Mononuclear cell (primary cell): ENCODE measurements around the gene NWD2. TPM values are rescaled to one million over a fixed set of nuclear protein-coding genes. Genes with fewer than 3 reads are reported as not detected.

Experiments used
- H3K27me3 ChIP-seq: 2 replicates; pipeline ENCODE4 v1.6.0; 2011; ENCODE audit warnings: low read length, control low read depth; ENCODE audit not compliant: insufficient read depth
- H3K4me1 ChIP-seq: 2 replicates; pipeline ENCODE4 v1.5.1; 2011; ENCODE audit warnings: mild to moderate bottlenecking, low read length, control low read depth; ENCODE audit not compliant: insufficient read depth
- H3K4me3 ChIP-seq: 2 replicates; pipeline ENCODE4 v1.5.1; 2011; ENCODE audit warnings: mild to moderate bottlenecking, low read length, moderate library complexity
- H3K9me3 ChIP-seq: 2 replicates; pipeline ENCODE4 v1.5.1; 2011; ENCODE audit warnings: low read depth, mild to moderate bottlenecking, control low read depth, low read length
- total RNA-seq: library from RNA; depleted of rRNA; stranded (reverse); fragments of >200 nt; gene quantifications from one replicate; pipeline ENCODE4 v1.2.3, GENCODE V29; 2012

NWD2 gene
- total RNA-seq, 1 donor, result under 0.01 TPM

DNA sequence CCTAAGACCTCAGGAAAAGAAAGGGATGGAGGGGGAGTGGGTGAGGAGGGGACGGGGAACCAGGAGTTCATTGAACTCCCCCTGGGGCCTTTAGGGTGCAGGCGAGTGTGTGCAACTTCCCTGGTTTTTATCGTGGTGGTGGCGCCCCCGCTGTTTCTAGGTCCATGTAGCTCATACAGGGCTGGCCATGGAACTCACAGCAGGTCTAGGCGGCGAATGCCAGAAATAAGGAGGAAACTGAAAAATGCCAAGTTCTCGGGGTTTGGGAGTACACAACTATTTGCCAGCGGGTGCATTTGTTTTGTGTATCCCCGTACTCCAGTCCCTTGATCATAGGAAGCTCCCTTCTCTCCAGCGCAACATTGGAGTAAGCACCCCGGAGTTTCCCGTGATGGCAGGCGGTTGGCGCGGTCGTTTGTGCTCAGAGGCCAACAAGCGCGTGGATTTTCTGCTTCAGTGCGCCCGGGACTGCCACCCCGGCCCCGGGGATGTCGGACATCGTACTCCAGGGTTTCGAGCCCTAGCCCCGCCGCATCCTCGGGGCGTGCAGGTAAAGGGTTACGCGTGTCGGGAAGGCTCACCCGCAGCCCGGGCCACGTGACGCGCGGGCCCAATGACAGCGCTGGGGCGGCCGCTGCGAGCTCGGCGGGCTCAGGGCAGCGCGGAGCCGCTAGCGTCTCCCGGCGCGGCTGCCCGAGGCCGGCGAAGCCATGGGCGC is 208.9 kb downstream of the NWD2 start:
- Histone ChIP-seq H3K4me3 (peak overlapping the region; percentile 23), H3K4me1 (peaks cover 16% of the 10 kb centered on the region)

DNA sequence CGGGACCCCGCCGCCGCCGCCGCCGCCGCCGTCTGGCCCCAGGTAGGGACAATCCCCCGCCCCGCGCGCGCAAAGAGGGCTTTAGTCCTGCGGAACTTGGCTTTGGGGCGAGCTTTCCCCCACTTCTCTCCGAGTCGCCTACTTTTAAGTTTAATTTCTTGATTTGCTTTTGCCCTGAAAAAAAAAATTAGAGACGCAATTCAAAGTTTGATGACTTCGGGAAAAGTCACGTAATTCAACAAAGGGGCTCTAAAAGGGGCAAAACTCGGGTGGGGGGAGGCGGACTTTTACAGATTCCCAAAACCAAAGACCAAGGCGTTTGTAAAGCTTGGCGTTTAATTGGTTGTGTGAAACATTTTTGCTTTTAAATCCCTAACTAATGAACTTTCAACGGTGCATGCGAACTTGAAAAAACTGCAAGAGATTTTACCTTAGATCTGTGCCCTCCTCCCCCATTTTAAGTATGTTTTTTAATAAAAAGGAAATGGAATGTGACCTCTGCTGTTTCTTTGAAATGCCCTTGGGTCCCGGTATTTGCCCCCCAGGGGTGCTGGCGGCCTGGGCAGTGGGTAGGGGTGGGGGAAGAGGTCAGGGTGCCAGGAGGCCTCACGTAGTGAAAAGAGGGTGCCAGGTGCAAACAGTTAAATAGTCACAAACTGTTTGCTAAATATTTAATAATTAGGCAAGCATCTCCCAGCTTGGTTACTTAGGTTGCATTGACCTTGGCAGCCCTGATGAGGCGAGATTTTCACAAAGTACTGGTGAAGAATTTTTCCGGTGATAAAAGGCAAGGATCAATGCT is 209.7 kb downstream of the NWD2 start:
- H3K4me3 ChIP-seq, result peak overlapping the region; percentile 15
- H3K4me1 ChIP-seq, result peaks cover 16% of the 10 kb centered on the region
- peaks cover 59% of the 10 kb centered on the region for H3K27me3 ChIP-seq
- no peaks in the 10 kb centered on the region for H3K9me3 ChIP-seq

More for the DNA sequence above, 208.9 kb downstream of the NWD2 start:
- peaks cover 55% of the 10 kb centered on the region for H3K27me3 ChIP-seq
- no peaks in the 10 kb centered on the region for H3K9me3 ChIP-seq

GRCh38 chr4:37455301-37456131 is 211.0 kb downstream of the NWD2 start:
- H3K9me3 ChIP-seq, result no peaks in the 10 kb centered on the region
- peaks cover 62% of the 10 kb centered on the region for H3K27me3 ChIP-seq
- H3K4me1 ChIP-seq, result peaks cover 16% of the 10 kb centered on the region
- H3K4me3 ChIP-seq, result no peak overlapping the region

DNA sequence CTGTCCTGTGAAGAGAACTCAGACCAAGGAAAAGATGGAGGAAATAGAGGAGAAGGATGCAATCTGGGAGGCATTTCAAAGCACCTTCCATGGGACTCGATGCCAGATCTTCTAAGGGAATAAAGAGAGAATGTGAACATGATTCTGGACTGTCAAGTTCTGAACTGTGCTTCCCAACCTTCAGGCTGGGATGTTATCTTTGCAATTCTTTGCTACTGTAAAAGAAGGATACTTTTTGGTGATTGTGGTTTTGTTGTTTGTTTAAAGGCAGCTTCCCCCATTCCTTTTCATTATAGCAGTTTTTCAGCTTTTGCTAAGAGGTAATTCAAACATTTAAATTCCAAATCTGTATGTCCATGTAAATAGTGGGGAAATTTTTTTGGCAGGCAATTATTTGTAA is 217.3 kb downstream of the NWD2 start:
- no peaks in the 10 kb centered on the region for H3K9me3 ChIP-seq
- no peak overlapping the region for H3K4me3 ChIP-seq
- H3K27me3 ChIP-seq, result peaks cover 20% of the 10 kb centered on the region
- no peaks in the 10 kb centered on the region for H3K4me1 ChIP-seq

GRCh38 chr4:37463033-37463856 is 218.7 kb downstream of the NWD2 start:
- Histone ChIP-seq H3K9me3 (no peaks in the 10 kb centered on the region), H3K4me3 (no peak overlapping the region), H3K4me1 (no peaks in the 10 kb centered on the region), H3K27me3 (peaks cover 16% of the 10 kb centered on the region)

- no peaks in the 10 kb centered on the region for H3K4me1 ChIP-seq
- H3K27me3 ChIP-seq, result peaks cover 8% of the 10 kb centered on the region
- no peaks in the 10 kb centered on the region for H3K9me3 ChIP-seq
- no peak overlapping the region for H3K4me3 ChIP-seq
Measured at GRCh38 chr4:37464373-37465128, 220.0 kb downstream of the NWD2 start.

GRCh38 chr4:37465296-37465695 is 220.8 kb downstream of the NWD2 start:
- Histone ChIP-seq H3K4me1 (no peaks in the 10 kb centered on the region), H3K27me3 (peaks cover 7% of the 10 kb centered on the region), H3K4me3 (no peak overlapping the region), H3K9me3 (no peaks in the 10 kb centered on the region)

- H3K27me3 ChIP-seq, result peaks cover 8% of the 10 kb centered on the region
- H3K4me3 ChIP-seq, result no peak overlapping the region
- H3K4me1 ChIP-seq, result no peaks in the 10 kb centered on the region
- H3K9me3 ChIP-seq, result no peaks in the 10 kb centered on the region
Measured at GRCh38 chr4:37465845-37466244, 221.3 kb downstream of the NWD2 start.

GRCh38 chr4:37467223-37467622 is 222.7 kb downstream of the NWD2 start:
- H3K9me3 ChIP-seq, result no peaks in the 10 kb centered on the region
- no peaks in the 10 kb centered on the region for H3K4me1 ChIP-seq
- peaks cover 6% of the 10 kb centered on the region for H3K27me3 ChIP-seq
- no peak overlapping the region for H3K4me3 ChIP-seq

DNA sequence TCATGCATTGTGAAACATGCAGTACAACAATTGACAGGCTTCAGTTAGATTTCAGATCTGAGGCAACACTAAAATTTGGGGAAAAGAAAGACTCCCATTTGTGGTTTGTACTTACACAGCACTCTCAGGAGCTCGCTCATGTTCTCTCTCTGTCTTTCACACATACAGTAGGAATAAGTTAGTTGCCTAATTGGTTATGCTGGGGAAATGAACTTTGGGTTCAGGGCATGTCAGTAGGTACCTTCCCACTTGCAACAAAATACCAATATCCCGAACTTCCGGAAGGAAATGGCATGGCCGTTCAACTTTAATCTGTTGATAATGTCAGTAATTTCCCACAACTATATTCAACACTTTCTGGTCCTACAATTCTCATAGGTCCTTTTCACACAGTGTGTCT is 223.3 kb downstream of the NWD2 start:
- H3K9me3 ChIP-seq, result no peaks in the 10 kb centered on the region
- no peak overlapping the region for H3K4me3 ChIP-seq
- H3K4me1 ChIP-seq, result no peaks in the 10 kb centered on the region
- H3K27me3 ChIP-seq, result peaks cover 6% of the 10 kb centered on the region

- H3K27me3 ChIP-seq, result peaks cover 6% of the 10 kb centered on the region
- no peaks in the 10 kb centered on the region for H3K4me1 ChIP-seq
- no peak overlapping the region for H3K4me3 ChIP-seq
- H3K9me3 ChIP-seq, result no peaks in the 10 kb centered on the region
Measured at GRCh38 chr4:37469286-37469685, 224.7 kb downstream of the NWD2 start.

GRCh38 chr4:37470245-37470644 is 225.7 kb downstream of the NWD2 start:
- no peaks in the 10 kb centered on the region for H3K9me3 ChIP-seq
- H3K4me1 ChIP-seq, result peaks cover 4% of the 10 kb centered on the region

GRCh38 chr4:37471093-37471492 is 226.6 kb downstream of the NWD2 start:
- Histone ChIP-seq H3K4me3 (no peak overlapping the region), H3K9me3 (no peaks in the 10 kb centered on the region), H3K27me3 (peaks cover 6% of the 10 kb centered on the region), H3K4me1 (peaks cover 4% of the 10 kb centered on the region)

More at GRCh38 chr4:37470245-37470644, 225.7 kb downstream of the NWD2 start:
- Histone ChIP-seq H3K27me3 (peaks cover 6% of the 10 kb centered on the region), H3K4me3 (no peak overlapping the region)

- Histone ChIP-seq H3K4me3 (no peak overlapping the region), H3K4me1 (peaks cover 4% of the 10 kb centered on the region), H3K9me3 (no peaks in the 10 kb centered on the region), H3K27me3 (peaks cover 6% of the 10 kb centered on the region)
Measured at GRCh38 chr4:37471971-37472370, 227.4 kb downstream of the NWD2 start.
